Embryonic facial prominence (tissue), 1 donor: ENCODE data around the gene PPP1R2C.

ENCODE experiments used
- DNase-seq: peaks from one replicate; pipeline ENCODE4 v3.0.0-alpha.2; 2016; ENCODE audit errors: extremely low spot score

Gene PPP1R2C

GRCh38 chrX:42748067-42748850 lies 29.7 kb downstream of the PPP1R2C start:
- no peak for DNase-seq

GRCh38 chrX:42746606-42747005 lies 31.4 kb downstream of the PPP1R2C start:
- no peak for DNase-seq

- no peak for DNase-seq
These were observed 37.5 kb downstream of the PPP1R2C start for GRCh38 chrX:42740456-42740855.

GRCh38 chrX:42739741-42740140 lies 38.2 kb downstream of the PPP1R2C start:
- DNase-seq: no peak

GRCh38 chrX:42739258-42739657 lies 38.7 kb downstream of the PPP1R2C start:
- no peak for DNase-seq

GRCh38 chrX:42738552-42738951 lies 39.4 kb downstream of the PPP1R2C start:
- no peak for DNase-seq

- no peak for DNase-seq
These were observed 42.7 kb downstream of the PPP1R2C start for GRCh38 chrX:42735250-42735649.

GRCh38 chrX:42732506-42732905 lies 45.5 kb downstream of the PPP1R2C start:
- DNase-seq: no peak
